Erythroblast (primary cell): ENCODE data around the gene CTXN1.
A peak's percentile ranks its signal among the peaks of the same experiment; 100 is the strongest.

Source experiments
- DNase-seq, 2 experiments: peaks; one replicate each; lab custom pipeline; 2025; lab: John Stamatoyannopoulos, UW
- GATA1 ChIP-seq: IDR thresholded peaks from 2 replicates; pipeline ENCODE4 v1.6.1; 2011; ENCODE audit warnings: low read depth, mild to moderate bottlenecking, control low read depth, low read length, moderate library complexity
- POLR2A ChIP-seq: IDR thresholded peaks from 2 replicates; pipeline ENCODE4 v1.6.1; 2011; ENCODE audit warnings: mild to moderate bottlenecking, low read length

Gene CTXN1

GRCh38 chr19:7933828-7934725 is 8.1 kb upstream of the CTXN1 start:
- DNase-seq: no peak
- TF ChIP-seq GATA1: no peak
- no peak for TF ChIP-seq POLR2A

DNA sequence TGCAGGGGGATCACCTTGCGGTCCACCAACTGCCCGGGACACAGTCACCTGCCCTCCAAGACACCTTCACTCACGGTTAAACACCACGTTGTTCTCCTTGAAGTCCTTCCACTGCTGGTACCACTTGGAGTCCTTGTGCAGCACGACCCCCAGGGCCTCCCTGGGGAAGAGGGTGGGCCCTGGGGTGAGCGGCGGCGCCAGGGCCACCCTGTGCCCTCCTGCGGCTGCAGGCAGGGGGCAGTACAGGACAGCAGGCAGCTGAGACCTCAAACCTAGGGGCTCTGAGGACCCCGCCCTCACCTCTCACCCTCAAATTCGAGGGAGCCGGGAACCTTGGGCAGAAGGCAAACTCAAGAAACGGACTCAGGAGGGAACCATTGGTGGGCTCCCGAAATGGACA is 7.5 kb upstream of the CTXN1 start:
- DNase-seq: no peak
- TF ChIP-seq POLR2A: no peak
- TF ChIP-seq GATA1: no peak

- no peak for TF ChIP-seq GATA1
- TF ChIP-seq POLR2A: no peak
- DNase-seq: no peak
Measured at GRCh38 chr19:7932930-7933300, 7.0 kb upstream of the CTXN1 start.

GRCh38 chr19:7932276-7932929 is 6.5 kb upstream of the CTXN1 start:
- DNase-seq: no peak
- TF ChIP-seq POLR2A: no peak
- TF ChIP-seq GATA1: no peak

DNA sequence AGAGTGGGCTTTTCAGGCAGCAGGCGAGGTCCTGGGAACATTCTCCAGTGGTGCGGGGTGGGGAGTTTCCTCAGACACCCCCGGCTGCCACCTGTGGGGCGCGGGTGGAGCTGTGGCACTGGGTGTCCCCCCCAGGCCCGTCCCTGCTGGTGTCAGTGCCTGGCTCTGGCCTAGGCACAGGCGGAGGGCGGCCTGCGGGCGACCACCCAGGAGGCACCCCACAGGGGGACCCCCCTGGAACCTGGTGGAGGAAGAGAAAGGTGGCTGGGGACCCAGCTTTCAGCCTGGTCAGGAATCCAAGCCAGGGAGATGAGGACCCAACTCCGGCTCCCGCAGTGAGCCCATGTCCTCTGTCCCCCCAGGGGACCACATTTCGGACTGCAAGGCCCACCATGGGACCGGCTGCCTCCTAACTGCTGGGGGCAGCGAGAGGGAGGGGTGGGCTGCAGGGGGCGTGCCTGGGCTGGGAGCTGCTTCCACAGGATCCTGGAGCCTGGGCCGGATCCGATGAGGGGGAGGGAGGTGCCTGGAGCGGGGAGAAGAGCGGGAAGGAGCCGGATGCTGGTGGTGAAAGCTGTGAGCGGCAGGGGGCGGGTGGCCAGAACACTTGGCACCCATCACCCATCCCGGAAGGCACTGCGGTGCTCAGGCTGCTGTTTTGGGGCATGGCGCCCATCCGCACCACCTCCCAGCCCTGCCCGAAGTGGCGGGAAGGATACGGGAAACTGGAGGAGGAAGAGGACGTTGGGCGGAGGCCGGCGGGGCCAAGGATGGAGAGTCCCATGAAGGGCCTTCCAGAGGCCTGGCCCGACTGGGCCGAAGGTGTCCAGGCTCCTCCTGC is 5.5 kb upstream of the CTXN1 start:
- TF ChIP-seq POLR2A (no peak), GATA1 (no peak)
- no peak for DNase-seq

DNA sequence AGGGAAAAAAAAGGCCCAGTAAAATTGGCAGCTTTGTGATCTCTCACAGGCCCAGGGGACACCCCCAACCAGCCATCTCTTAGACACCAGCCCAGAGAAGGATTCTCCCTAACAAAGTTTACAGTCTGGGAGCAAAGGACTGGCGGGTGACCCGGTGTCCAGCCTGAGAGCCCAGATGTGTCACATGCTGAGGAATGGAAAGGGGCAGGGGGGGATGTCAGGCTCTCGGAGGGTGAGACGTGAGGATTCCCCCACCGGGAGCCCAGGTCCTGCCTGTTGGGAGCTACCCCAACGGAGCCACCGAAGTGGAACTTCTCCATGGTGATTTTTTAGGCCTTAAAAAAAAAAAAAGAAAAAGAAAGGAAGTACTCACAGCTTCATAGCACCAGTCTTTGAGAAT is 4.8 kb upstream of the CTXN1 start:
- DNase-seq: no peak
- TF ChIP-seq GATA1: no peak
- no peak for TF ChIP-seq POLR2A

DNA sequence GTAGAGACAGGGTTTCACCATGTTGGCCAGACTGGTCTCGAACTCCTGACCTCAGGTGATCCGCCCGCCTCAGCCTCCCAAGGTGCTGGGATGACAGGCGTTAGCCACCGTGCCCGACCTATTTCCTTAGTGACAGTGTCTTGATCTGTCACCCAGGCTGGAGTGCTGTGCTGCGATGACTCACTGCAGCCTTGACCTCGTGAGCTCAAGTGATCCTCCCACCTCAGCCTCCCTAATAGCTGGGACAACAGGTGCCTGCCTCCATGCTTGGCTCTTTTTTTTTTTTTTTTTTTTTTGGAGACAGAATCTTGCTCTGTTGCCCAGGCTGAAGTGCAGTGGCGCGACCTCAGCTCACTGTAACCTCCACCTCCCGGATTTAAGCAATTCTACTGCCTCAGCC is 4.1 kb upstream of the CTXN1 start:
- peak in 1 of 2 experiments; percentile 45 for DNase-seq

GRCh38 chr19:7928741-7929701 is 3.1 kb upstream of the CTXN1 start:
- peak; percentile 64 to 73 for DNase-seq
- TF ChIP-seq POLR2A: no peak
- TF ChIP-seq GATA1: no peak

GRCh38 chr19:7928334-7928706 is 2.4 kb upstream of the CTXN1 start:
- DNase-seq: no peak
- no peak for TF ChIP-seq POLR2A
- no peak for TF ChIP-seq GATA1

DNA sequence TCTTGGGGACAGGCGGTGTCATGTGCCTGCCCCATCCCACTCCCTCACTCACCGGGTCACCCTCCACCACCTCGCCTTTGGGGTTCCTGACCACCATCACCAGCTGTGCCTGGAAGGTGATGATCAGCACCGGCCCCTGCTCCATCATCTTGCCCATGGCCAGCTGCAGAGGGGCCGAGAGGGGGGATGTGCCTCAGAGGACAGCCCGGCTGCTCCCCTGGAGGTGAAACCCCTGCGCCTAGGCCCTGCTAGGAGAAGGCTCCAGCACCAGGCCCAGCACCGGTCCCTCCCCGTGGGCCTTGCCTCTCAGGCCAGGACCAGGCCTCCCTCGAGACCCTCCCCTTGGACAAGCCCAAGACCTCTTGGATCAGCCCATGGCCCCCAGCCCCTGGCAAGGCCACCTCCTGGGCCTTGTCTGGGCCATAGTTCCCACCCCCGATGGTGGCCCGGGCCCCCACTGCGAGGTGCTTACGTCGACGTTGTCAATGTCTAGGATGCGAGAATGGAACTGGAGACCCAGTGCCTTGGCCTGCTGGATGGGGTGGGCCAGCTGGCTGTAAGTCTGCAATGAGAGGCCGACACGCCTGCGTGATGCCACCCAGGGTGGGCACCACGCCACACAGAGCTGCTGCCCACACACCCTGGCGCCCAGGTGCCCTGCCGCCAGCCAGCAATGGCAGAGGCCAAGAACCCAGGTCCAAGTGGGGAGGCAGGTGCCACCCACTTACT is 1.8 kb upstream of the CTXN1 start:
- TF ChIP-seq POLR2A: no peak
- TF ChIP-seq GATA1: no peak
- no peak for DNase-seq

DNA sequence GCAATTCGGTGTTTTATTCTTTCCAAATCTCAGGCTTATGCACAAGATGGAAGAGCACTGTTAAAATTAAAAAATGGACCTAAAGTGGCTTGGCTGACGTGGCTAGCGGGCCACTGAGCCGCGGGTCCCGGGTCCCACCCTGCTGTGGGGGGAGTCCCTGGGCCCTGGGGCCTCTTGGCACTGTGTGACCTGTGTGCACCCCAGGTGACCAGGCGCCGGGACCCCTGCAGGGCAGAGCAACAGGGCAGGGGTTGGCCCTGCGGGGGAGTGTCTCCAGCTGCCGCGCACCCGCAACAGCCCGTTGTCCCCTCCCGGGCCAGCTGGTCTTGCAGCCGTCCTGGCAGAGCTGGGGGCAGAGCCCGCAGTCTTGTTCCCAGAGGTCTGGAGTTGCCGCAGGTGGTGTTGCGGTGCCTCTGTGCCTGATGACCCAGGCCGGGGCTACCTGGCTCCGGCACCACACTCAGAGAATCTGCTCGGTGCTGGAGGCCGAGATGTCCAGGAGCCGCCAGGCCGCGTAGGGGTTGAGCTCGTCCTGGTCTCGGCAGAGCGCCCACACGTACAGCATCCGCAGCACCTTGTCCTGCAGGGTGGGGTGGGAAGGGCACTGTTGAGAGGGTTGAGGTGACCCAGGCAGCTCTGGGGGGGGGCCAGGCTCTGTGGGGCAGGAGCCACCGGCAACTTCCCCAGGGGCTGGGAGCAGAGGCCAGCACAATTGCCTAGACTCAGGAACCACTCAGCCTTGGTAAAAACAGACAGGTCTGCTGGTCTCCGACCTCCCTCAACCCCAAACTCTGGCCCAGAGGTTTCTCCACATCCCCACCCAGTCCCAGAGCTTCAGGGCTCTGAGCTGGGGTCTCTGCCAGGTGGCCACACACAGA is 1.0 kb upstream of the CTXN1 start:
- TF ChIP-seq GATA1: no peak
- peak; percentile 16 for TF ChIP-seq POLR2A
- no peak for DNase-seq

DNA sequence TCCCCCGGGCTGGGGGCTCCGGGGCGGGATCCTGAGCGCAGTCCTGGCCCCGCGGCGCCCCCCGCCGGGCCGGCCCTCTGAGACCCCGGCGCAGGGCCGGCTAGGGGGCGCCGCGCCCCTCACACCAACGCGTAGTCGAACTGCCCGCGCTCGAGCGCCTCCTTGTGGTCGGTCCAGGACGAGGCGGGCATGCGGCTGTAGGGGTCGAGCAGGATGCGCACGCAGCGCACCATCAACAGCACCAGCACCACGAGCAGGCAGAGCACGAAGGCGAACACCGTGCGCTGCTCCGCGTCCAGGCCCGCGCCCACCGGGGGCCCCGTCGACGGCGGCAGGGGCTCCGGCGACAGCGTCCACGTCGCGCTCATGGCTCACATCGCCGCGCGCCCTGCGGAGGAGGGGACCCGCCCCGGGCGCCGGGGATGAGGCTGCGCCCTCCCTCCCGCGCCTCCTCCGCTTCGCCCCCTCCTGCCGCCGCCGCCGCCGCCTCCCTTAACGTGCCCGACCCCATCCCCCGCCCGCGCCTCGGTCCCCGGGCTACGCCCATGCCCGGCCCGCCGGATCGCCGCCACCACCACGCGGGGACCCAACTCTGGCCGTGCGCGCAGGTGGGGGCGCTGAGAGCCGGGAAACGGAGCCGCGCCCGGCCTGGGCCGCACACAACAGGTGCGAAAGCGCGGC is 624 bp downstream of the CTXN1 start:
- TF ChIP-seq POLR2A: no peak
- TF ChIP-seq GATA1: no peak
- DNase-seq: peak; percentile 88 to 92
